ENCODE results near the gene MARCHF9. TPM values are rescaled to one million over a fixed set of nuclear protein-coding genes. Genes with fewer than 3 reads are reported as not detected.

Gene MARCHF9
- total RNA-seq, 4 donors from 2014 or later: 10.6 to 16.6 (median 12.8) TPM

DNA sequence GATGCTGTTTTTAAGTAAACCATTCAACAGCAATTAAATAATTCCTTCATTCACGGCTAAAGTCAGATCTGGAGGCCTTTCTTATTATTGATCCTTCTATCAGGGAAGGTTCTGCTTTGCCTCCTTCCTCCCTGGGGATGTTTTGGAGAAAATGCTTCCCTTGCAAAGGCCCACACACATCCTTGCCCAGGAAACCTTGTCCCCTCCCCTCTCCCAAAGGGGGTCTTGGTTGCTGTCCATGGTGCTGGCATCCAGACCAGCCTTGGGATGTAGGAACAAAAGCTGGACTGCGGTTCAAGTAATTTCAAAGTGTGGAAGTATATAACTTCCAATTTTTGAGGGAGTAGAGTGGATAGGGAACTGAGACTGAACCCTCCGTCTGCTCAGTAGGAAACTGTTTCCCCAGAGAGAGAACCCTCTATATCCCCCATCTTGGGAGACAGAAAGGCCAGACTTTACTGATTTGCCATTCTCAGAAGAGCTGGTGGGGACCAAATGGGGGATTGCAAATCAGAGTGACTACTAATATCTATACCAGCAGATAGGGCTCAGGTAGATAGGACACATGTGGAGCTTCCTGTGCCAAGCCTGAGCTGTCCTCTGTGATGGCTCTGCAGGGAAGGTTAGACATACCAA lies 5.6 kb downstream of the MARCHF9 start:
- intact Hi-C loops (cut with DNase I; ENCODE audit: low total_unique reads): no loop called here
- H3K4me3 ChIP-seq (ENCODE audit: low read depth, poor library complexity, severe bottlenecking): no peak overlapping the region
- TF ChIP-seq, protein P1, sequence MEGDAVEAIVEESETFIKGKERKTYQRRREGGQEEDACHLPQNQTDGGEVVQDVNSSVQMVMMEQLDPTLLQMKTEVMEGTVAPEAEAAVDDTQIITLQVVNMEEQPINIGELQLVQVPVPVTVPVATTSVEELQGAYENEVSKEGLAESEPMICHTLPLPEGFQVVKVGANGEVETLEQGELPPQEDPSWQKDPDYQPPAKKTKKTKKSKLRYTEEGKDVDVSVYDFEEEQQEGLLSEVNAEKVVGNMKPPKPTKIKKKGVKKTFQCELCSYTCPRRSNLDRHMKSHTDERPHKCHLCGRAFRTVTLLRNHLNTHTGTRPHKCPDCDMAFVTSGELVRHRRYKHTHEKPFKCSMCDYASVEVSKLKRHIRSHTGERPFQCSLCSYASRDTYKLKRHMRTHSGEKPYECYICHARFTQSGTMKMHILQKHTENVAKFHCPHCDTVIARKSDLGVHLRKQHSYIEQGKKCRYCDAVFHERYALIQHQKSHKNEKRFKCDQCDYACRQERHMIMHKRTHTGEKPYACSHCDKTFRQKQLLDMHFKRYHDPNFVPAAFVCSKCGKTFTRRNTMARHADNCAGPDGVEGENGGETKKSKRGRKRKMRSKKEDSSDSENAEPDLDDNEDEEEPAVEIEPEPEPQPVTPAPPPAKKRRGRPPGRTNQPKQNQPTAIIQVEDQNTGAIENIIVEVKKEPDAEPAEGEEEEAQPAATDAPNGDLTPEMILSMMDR (IDR thresholded peaks at IDR 0.05): no peak
- no peak for TF ChIP-seq POLR2A (IDR thresholded peaks at IDR 0.05)
- DNase-seq (ENCODE audit: low spot score in 2 of 2): no peak
- 91 to 94% methylated on average over 3 of the region's 3 CpGs for WGBS, 2 donors

DNA sequence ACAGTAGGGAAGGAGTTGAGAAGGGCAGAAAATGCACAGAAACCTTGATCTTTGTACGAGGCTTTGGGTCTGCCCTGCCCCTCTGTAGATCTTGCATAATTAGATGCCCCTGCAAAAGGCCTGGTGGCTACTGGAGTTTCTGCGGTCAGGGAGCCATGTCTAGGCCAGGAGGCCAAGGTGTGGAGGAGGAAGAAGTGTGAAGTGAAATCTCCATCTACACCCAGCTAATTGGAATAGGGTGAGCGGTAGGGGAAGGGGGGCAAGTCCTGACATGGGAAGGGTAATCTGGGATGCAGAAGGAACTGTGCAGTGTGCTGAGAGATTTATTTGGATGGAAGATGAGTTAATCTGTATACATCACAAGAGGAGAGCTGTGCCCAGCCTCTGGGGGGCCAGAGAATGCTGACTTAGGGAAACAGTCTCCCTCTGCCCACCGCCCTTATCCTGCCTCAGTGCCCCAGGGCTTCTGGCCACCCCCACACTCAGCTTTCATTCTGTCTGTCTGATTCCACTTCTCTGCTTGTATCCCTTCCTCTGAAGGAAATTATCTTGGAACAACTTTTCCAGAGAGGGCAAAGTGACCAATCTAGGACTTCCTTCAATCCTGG lies 6.6 kb downstream of the MARCHF9 start:
- no peak for TF ChIP-seq POLR2A (IDR thresholded peaks at IDR 0.05)
- TF ChIP-seq, protein P1 (IDR thresholded peaks at IDR 0.05): no peak
- no peak for DNase-seq (ENCODE audit: low spot score in 2 of 2)
- WGBS, 2 donors: 89 to 91% methylated on average over 4 of the region's 4 CpGs
- intact Hi-C loops (cut with DNase I; ENCODE audit: low total_unique reads): no loop called here
- no peak overlapping the region for H3K4me3 ChIP-seq (ENCODE audit: low read depth, poor library complexity, severe bottlenecking)

DNA sequence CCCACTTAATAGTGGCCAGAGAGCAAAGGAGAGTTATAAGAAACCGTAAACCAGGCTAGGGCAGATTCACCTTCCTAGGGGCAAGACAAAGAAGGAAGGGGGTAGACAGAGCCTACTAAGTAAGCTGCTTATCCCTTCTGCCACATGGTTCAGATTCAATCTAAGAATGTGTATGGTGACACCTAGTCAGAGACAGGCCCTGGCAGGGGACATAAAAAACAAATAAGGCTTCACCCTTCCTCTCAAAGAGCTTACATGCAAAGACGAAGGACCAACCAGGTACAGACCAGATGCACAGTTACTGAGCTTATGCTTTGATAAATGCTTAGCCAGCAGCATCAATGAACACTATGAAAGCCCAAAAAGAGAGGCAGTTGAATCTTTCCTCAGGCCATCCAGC lies 7.6 kb downstream of the MARCHF9 start:
- WGBS, 2 donors: 92 to 98% methylated on average over 2 of the region's 2 CpGs
- no peak for DNase-seq (ENCODE audit: low spot score in 2 of 2)
- intact Hi-C loops (cut with DNase I; ENCODE audit: low total_unique reads): no loop called here
- TF ChIP-seq, protein P1 (IDR thresholded peaks at IDR 0.05): no peak
- no peak for TF ChIP-seq POLR2A (IDR thresholded peaks at IDR 0.05)
- no peak overlapping the region for H3K4me3 ChIP-seq (ENCODE audit: low read depth, poor library complexity, severe bottlenecking)

DNA sequence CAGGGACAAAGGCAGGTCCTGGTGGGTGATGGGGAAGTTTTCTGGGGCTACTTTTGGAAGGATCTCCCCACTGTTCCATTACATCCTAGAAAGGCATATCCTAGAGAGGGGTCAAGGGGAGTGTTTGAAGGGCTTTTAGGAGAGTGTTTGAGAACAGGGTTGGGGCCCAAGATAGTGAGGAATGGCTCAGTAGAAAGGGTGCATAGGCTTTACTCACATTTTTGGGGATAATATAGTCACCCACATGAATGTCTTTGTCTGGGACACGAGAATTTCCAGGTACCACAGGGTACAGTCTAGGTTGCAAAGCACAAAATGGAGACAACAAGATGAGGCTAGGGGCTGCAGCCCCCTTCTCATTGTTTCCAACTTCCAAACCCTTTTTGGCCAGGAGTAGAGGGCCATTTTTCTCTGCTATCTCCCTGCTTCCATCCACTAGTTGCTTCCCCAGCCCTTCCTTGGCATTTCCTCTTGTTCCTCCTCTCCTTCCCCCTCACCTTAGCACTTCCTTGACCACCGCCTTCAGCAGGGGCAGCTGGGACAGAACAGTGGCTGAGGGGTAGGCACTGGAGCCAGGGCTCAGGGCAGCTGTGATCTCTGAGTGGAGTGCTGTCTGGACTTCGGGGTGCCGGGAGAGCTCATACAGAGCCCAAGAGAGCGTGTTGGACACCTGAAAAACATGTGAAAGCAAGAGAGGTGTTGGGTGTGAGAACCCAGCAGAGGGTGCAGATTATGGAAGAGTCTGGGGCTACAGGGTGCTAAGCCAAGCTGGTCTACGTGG lies 9.2 kb downstream of the MARCHF9 start:
- no peak for DNase-seq (ENCODE audit: low spot score in 2 of 2)
- intact Hi-C loops (cut with DNase I; ENCODE audit: low total_unique reads): no loop called here
- TF ChIP-seq, protein P1 (IDR thresholded peaks at IDR 0.05): no peak
- TF ChIP-seq POLR2A (IDR thresholded peaks at IDR 0.05): no peak
- WGBS, 2 donors: 83 to 89% methylated on average over 6 of the region's 6 CpGs
- no peak overlapping the region for H3K4me3 ChIP-seq (ENCODE audit: low read depth, poor library complexity, severe bottlenecking)

DNA sequence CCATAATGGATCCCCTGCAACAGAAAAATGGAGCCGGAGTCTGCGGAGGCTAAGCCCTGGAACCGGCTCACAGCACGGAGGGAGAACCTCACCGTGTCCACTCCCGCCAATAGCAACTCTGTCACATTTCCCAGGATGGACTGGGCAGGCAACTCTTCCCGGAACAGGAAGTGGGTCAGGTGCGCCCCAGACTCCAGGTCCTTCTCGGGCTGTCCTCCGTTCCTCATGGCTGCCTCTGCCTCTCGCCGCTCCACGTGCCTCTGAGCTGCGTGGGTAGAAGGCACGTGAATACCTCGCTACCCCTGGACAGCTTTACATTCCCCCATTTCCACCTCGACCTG lies 9.7 kb downstream of the MARCHF9 start:
- WGBS, 2 donors: 19 to 20% methylated on average over 17 of the region's 17 CpGs
- DNase-seq (ENCODE audit: low spot score in 2 of 2): no peak
- intact Hi-C loops (cut with DNase I; ENCODE audit: low total_unique reads): no loop called here
- H3K4me3 ChIP-seq (ENCODE audit: low read depth, poor library complexity, severe bottlenecking): peak overlapping the region; percentile 11
- TF ChIP-seq POLR2A (IDR thresholded peaks at IDR 0.05): no peak
- TF ChIP-seq, protein P1 (IDR thresholded peaks at IDR 0.05): no peak

Data from lower leg skin (tissue), 4 donors.